ENCODE data around the gene TLR5.

Gene TLR5

DNA sequence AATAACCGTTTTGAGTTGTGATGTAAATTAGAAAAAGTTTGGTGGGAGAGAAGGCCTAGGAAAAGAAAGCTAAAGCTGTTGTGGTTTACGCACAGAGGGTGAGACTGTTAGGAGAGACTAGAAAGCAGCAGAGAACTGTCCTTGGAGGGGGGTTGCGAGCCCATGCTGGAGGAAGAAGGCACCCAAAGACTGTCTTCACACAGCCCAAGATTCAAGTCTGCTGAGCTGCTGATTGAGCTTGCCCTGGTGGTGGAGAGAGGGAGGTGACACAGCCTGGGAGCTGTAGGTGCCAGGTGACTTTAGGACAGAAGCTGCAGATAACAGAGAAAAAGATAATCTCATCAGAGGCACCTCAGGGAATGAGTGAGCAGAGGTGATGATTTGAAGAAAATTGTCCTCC is 18.3 kb upstream of the TLR5 start:
- H3K27ac ChIP-seq: no peak overlapping the region
- TF ChIP-seq, protein P1, sequence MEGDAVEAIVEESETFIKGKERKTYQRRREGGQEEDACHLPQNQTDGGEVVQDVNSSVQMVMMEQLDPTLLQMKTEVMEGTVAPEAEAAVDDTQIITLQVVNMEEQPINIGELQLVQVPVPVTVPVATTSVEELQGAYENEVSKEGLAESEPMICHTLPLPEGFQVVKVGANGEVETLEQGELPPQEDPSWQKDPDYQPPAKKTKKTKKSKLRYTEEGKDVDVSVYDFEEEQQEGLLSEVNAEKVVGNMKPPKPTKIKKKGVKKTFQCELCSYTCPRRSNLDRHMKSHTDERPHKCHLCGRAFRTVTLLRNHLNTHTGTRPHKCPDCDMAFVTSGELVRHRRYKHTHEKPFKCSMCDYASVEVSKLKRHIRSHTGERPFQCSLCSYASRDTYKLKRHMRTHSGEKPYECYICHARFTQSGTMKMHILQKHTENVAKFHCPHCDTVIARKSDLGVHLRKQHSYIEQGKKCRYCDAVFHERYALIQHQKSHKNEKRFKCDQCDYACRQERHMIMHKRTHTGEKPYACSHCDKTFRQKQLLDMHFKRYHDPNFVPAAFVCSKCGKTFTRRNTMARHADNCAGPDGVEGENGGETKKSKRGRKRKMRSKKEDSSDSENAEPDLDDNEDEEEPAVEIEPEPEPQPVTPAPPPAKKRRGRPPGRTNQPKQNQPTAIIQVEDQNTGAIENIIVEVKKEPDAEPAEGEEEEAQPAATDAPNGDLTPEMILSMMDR (conservative IDR thresholded peaks at IDR 0.05): no peak

DNA sequence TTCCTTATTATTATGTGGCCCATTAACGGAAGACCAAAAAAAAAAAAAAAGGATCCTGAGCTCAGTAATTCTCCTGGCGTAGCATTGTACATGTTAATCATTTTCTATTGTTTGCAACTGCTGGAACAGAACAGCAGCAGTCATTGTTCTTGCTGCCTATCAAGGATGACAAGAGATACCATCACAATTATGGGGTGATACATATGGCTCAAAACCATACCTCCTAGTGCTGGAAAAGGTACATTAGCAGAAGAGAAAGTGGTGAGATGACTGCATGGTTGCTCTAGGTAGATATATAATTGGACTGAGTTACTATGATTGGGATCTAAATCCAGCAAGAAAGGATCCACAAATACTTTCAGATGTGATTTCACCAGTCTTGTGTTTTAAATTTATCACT is 13.3 kb upstream of the TLR5 start:
- no peak overlapping the region for H3K27ac ChIP-seq
- TF ChIP-seq, protein P1 (conservative IDR thresholded peaks at IDR 0.05): no peak

DNA sequence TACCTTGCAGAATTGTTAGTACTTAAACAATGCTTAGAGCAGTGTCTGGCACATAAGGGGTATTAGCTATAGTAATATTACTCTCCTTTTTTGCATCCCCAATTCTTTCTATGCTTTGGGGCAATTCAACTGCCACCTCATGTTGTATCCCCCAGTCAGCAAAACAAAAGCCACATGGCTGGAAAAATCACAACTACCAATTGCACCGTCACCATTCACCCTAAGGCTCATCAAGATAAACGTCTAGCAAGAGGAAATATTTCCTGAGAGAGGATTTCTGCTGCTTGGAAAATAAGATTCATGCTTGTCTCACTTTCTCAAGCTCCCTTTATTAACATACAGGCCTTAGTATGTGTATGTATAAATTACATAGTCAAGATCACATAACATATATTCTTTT is 12.1 kb upstream of the TLR5 start:
- H3K27ac ChIP-seq: no peak overlapping the region
- TF ChIP-seq, protein P1 (conservative IDR thresholded peaks at IDR 0.05): no peak

DNA sequence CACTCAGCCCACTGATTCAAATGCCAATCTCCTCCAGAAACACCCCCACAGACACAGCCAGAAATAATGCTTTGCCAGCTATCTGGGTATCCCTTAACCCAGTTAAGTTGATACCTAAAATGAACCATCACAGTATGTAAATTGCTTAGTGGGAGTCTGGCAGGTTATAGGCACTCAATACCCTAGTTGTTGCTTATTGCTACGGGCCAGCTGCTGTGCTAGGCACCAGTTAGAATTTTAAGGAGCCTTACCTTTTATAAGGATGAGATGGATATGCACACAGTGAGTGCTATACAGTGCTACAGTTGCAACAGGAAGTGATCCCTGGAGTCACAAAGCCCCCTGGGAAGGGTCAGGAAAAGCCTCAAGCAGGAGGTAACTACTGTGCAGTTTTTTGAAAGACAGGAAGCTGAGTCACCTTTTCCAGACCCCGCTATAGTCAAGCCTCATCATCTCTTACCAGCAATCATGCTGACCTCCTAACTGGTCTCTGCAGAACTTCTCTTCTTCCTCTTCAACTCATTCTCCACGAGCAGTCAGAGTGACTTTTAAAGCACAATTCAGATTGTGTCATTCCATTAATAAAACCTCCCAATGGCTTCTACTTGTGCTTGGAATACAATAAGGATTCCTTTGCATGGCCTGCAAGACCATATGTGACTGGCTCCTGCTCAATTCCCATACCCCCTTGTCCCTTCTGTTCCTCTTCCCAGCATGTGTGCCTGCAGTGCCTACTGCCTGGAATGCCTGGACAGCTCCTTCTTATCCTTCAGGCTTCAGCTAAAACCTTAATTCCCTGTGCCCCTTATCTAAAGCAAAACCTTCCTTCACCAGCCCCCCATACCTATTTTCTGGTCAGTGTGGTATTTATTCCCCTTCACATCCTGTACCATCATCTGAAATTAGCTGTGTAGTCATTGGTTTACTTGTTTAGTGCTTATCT is 10.4 kb upstream of the TLR5 start:
- TF ChIP-seq, protein P1 (conservative IDR thresholded peaks at IDR 0.05): no peak
- H3K27ac ChIP-seq: no peak overlapping the region

DNA sequence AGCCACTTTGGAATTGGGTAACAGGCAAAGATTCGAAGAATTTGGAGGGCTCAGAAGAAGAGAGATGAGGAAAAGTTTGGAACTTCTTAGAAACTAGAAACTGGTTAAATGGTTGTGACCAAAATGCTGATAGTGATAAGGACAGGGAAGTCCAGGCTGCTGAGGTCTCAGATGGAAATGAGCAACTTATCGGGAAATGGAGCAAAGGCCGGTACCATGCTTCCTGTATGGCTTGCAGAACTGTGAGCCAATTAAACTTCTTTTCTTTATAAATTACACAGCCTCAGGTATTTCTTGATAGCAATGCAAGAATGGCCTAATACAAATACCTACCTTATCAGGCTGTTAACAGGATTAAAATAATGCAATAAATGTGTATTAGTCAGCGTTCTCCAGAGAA is 9.4 kb upstream of the TLR5 start:
- TF ChIP-seq, protein P1 (conservative IDR thresholded peaks at IDR 0.05): no peak
- no peak overlapping the region for H3K27ac ChIP-seq

DNA sequence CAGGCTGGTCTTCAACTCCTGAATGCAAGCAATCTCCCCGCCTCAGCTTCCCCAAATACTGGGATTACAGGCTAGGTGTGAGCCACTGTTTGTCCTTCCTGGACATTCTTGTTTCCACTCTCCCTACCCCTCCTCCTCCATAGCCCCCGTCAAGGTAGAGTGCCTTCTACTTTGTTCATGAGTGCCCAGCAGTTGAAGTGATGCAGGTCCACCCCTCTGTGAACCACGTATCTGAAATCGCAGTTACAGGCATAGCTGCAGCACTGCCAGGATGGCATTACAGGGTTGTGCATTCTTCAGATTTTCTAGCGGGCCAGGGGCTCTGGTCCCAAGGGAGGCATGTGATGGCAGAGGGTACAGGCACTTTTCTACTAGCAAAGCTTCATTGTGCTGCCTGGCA is 7.4 kb upstream of the TLR5 start:
- TF ChIP-seq, protein P1 (conservative IDR thresholded peaks at IDR 0.05): no peak
- H3K27ac ChIP-seq: no peak overlapping the region

DNA sequence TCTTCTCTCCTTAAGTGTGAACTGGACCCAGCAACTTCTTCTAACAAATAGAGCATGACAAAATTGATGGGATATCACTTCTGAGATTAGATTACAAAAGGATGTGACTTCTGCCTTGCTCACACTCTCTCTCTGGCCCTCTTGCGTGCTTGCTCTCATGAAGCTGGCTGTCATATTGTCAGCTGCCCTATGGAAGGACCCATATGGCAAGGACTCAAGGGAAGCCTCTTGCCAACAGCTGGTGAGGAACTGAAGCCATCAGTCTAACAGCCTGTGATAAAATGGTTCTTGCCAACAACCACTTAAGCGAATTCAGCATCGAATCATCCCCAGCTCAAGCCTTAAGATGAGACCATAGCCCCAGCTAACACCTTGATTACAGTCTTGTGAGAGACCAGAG is 4.8 kb upstream of the TLR5 start:
- H3K27ac ChIP-seq: no peak overlapping the region
- TF ChIP-seq, protein P1 (conservative IDR thresholded peaks at IDR 0.05): no peak
